ENCODE results near the gene GNL2. TPM values are rescaled to one million over a fixed set of nuclear protein-coding genes. Genes with fewer than 3 reads are reported as not detected.
A peak's percentile ranks its signal among the peaks of the same experiment; 100 is the strongest.

The GNL2 gene
- total and polyA plus RNA-seq, 9 of the 15 experiments (the other 6 are each of a cell fraction or from before 2014, with no cell fraction given): 156 to 371 (median 263) TPM

- CTCF ChIA-PET (ENCODE audit: low intra/inter-chr PET ratio): no interaction called here
- Histone ChIP-seq H4K20me1 (replicated peaks; ENCODE audit: control insufficient read depth, insufficient read depth, low read length) (0 out of 2 replicates have a peak, but pooled peaks cover 14% of the 10 kb centered on the region), H3K27me3 (ENCODE audit: control insufficient read depth in 2 of 2, insufficient read depth in 2 of 2, low read length in 2 of 2) (no peaks in the 10 kb centered on the region), H2AFZ (ENCODE audit: low read depth, low read length) (peak within 1 kb of the TSS; percentile 99), H3K9ac (ENCODE audit: insufficient read depth in 1 of 2, low read depth in 2 of 2, low read length in 2 of 2) (peak within 1 kb of the TSS; percentile 60 to 75; a peak in 3 of 4 replicates), H3K36me3 (ENCODE audit: control insufficient read depth, insufficient read depth, low read length) (peaks cover 20% of the 10 kb centered on the region), H3K79me2 (ENCODE audit: control insufficient read depth, insufficient read depth, low read length) (peaks cover 25% of the 10 kb centered on the region), H3K4me2 (ENCODE audit: insufficient read depth, low read length) (peak within 1 kb of the TSS; percentile 81), H3K4me3 (no peak within 1 kb of the TSS), H3K27ac (ENCODE audit: extremely low read depth, low read depth, low read length) (peak within 1 kb of the TSS; percentile 63; the same call in 2 of the 3 replicates), H3K4me1 (replicated peaks in 1 of 2; ENCODE audit: control insufficient read depth in 2 of 2, insufficient read depth in 2 of 2, low read length in 2 of 2) (peaks cover 41% of the 10 kb centered on the region in 2 experiments), H3K9me3 (replicated peaks; ENCODE audit: control insufficient read depth, insufficient read depth, low read depth, low read length) (peaks cover 9% of the 10 kb centered on the region), H3K9me1 (ENCODE audit: control insufficient read depth, insufficient read depth, low read length) (peaks cover 11% of the 10 kb centered on the region)
- in situ Hi-C loops (cut with MboI): no loop called here
- FAIRE-seq (peak; percentile 71), DNase-seq (ENCODE audit: extremely low read depth in 1 of 4, low spot score in 3 of 4) (peak; percentile 92 to 97 (median 95)), ATAC-seq (peak; percentile 83)
- 41% methylated on average over 29 of the region's 31 CpGs for WGBS (ENCODE audit: insufficient coverage, low coverage, missing lambda C conversion rate)
- POLR2A ChIA-PET: interaction anchor here (0.6 to 1.3 kb wide), 12 partner anchors 8 to 267 kb away, joined by 3 to 4 read pairs (median 4); no protein-coding TSS in a partner anchor
- BruUV-seq (replicated peaks): no TSS peak
- intact Hi-C loops (cut with micrococcal nuclease): loop anchor here (5.0 to 10.0 kb wide), 3 partner anchors 44 to 136 kb away; partner anchors contain the start of genes CDCA8, MEAF6 and ZC3H12A
- TF ChIP-seq DEAF1 (CRISPR knock-in tag; IDR thresholded peaks at IDR 0.05) (no peak), SMAD1 (IDR thresholded peaks at IDR 0.05; ENCODE audit: low read depth, low read length, partially characterized antibody) (no peak), MYC (IDR thresholded peaks at IDR 0.05; ENCODE audit: low read depth, low read length) (no peak), MYC (CRISPR knock-in tag; IDR thresholded peaks at IDR 0.05; ENCODE audit: borderline replicate concordance, low read depth) (no peak), PML (IDR thresholded peaks at IDR 0.05; ENCODE audit: low read length) (no peak), ZNF408 (CRISPR knock-in tag; IDR thresholded peaks at IDR 0.05; ENCODE audit: low read depth) (no peak), EHMT2 (IDR thresholded peaks at IDR 0.05) (no peak), TAF9B (IDR thresholded peaks at IDR 0.05; ENCODE audit: partially characterized antibody) (no peak), BRD4 (IDR thresholded peaks at IDR 0.05) (no peak), E2F1 (CRISPR knock-in tag; IDR thresholded peaks at IDR 0.05) (no peak), ZNF766 (CRISPR knock-in tag; conservative IDR thresholded peaks at IDR 0.05) (0 out of 2 replicates have a peak, but pooled peaks have one; percentile 58), SMAD2 (IDR thresholded peaks at IDR 0.05; ENCODE audit: low read depth, low read length) (no peak), ZNF146 (CRISPR knock-in tag; IDR thresholded peaks at IDR 0.05; ENCODE audit: unreplicated experiment) (no peak), MEF2A (IDR thresholded peaks at IDR 0.05; ENCODE audit: control insufficient read depth, low read depth, low read length) (no peak), DPF2 (IDR thresholded peaks at IDR 0.05) (peak; percentile 52; the same call in 1 of the 2 replicates), FOXJ2 (tag; IDR thresholded peaks at IDR 0.05) (peak; percentile 69), MCM5 (IDR thresholded peaks at IDR 0.05; ENCODE audit: low read depth) (no peak), PRDM10 (IDR thresholded peaks at IDR 0.05; ENCODE audit: partially characterized antibody) (no peak)
Measured at GRCh38 chr1:37556712-37557196, 39.0 kb downstream of the GNL2 start, which contains the start of gene DNALI1. TSS of gene DNALI1 (plus strand) at chr1:37556940. CDS start at chr1:37556995, 55 bp downstream.
